NCI-H460 (cell line): Measurements from ENCODE around the gene ATG10. TPM values are rescaled to one million over a fixed set of nuclear protein-coding genes. Genes with fewer than 3 reads are reported as not detected.
"Not testable (repeated sequence)": the region's sequence is repeated elsewhere in the genome, so short reads cannot be mapped to it uniquely, and the experiment has no call there.

Source experiments
- DNase-seq: peaks from one replicate; pipeline ENCODE4 v3.0.0-alpha.2; 2016; ENCODE audit warnings: low read depth; ENCODE audit errors: extremely low read depth
- total RNA-seq: library from RNA; depleted of rRNA; stranded (reverse); fragments of >200 nt; shearing (Covaris generic); gene quantifications from 2 replicates; pipeline ENCODE4 v1.2.3, GENCODE V29; 2014

ATG10 gene
- total RNA-seq, 1 experiment from 2014 or later, result 9.0 TPM

DNA sequence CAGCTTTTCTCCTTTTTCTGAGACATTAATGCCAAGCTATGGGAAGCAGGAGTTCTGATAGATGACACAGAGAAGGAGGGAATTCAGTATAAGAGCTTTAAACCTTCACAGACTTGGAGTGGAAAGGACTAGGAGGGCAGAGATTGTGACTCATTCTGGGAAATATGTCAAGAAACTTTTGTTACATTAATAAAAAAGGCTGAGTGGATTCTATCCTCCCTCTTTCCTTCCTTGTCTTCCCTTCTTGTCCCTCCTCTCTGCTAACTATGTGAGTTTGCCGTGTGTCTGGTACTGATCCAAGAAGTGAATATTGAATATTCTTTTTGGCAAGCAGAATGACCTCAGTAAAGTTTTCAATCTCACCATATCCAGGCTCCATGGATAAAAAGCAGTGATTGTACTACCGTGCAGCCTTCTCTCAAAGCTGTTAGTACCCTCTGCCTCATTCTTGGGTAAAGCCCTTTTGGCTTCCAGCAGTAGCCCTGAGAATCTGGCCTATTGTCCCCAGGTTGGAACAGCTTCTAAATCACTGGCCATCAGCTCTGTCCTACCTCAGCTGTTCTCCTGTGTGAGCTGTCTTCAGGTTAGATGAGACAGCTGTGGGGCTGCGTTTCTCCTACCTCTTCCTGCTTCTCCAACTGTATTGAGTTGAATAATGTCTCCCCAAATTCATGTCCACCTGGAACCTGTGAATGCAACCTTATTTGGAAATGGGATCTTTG is 73.9 kb downstream of the ATG10 start:
- no peak for DNase-seq

DNA sequence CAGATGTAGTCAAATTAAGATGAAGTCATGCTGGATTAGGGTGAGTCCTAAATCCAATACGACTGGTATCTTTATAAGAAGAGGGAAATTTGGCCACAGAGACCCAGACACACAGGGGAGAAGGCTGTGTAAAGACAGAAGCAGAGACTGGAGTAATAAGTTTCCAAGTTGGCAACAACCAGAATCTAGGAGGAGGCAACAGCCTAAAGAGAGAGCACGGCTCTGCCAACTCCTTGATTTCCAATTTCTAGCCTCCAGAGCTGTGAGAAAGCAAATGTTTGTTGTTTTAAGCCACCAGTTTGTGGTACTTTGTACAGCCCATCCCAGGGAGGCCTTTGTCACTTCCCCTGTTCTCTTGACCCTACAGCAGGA is 74.4 kb downstream of the ATG10 start:
- no peak for DNase-seq

DNA sequence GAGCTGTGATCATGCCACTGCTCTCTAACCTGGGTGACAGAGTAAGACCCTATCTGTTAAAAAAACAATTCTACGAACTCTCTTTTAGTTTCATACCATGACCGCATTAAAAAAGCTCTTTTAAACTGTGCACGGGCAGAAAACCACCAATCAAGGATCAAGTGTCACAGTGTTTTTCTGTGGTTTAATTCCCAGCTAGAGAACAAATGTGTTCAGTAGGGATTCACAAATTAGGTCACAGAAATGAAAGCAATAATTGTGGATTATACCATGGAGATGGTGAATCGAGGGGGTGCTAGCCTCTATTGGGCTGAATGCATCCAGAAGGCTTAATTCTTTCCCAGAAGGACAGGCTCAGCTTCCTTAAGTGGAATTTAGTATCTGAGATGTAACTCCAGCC is 79.1 kb downstream of the ATG10 start:
- DNase-seq, result no peak

DNA sequence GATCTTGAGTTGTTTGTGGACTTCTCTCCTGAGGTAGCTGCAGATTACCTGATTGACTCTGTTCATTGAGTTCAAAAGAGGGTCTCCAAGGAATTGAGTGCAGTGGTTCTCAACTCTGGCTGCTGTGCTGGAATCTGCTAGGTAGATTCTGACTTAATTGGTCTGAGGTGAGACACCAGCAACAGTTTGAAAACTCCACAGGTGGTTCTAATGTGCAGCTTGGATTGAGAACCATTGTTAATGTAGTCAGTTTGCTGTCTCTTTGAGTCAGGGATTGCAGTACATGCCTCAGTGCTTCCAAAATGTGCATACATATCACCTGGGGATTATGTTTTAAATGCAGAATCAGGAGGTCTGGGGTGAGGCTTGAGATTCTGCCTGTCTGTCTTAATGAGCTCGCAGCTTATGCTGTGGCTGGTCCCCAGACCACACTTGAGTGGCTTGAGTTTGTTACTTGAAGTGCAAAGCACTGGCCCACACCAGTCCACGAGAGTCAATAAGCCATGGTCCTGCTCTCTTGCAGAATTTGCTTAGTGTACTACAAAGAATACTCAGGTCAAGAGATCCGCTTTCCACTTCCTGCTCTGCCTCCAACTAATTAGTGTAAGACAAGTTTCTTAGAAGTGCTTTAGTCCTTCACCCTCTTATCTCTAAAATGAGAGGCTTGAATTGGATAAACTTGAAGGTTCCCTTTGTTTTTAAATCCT is 82.3 kb downstream of the ATG10 start:
- DNase-seq, result no peak

DNA sequence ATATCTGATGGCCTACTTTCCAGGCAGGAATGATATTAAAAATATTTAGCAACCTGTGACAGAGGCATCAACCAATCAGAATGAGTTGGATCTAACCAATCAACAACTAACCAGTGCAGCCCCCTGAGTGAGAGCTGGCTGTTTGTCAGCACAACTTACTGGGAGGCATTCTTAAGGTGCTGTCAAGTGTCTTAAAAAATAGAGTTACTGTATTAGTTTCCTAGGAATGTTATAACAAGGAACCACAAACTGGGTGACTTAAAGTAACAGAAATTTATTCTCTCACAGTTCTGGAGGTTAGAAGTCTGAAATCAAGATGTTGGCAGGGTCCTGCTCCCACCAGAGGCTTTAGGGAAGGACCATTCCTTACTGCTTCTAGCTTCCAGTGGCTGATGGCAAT is 85.2 kb downstream of the ATG10 start:
- no peak for DNase-seq

DNA sequence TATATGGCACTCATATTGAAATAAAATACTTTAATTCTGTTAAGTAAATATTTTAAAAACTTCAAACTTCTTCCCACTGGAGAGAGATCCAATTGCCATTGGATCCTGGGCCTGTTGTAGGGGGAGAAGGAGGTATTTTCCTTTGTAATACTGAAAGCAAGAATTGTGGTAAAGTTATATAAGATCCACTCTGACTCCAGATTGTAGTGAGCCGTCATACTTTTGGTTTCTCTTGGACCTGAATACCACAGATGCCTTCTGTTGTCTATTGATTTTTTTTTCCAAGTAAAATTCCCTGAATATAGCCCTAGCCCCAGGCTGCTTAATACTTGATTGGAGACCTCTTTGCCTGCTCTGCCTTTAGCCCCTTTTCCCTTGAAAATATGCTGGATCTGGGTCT is 86.9 kb downstream of the ATG10 start:
- DNase-seq, result no peak

DNA sequence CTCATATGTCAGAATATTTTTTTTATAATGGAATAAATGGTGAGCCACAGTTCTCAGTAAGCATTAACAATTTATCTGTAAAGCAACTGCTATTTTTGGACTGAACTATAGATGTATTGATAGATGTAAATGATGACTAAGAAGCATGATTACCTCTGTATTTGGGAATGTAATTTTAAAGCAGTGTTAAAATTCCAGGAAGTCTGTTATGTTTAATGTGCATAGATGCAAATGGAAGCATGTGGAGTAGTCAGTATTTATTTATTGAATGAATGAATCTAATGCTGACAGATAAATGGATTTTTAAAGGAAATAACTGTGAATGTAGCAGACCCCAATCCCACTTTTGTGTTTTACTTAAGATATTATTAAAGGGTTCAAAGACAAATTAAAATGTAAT is 95.0 kb downstream of the ATG10 start:
- DNase-seq, result no peak

DNA sequence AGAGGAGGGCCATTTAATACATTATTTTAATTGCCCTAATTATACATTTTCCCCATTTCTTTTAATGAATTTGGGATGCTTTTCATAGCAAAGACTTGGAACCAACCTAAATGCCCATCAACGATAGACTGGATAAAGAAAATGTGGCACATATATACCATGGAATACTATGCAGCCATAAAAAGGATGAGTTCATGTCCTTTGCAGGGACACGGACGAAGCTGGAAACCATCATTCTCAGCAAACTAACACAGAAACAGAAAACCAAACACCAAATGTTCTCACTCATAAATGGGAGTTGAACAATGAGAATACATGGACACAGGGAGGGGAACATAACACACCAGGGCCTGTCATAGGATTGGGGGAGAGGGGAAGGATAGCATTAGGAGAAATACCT is 96.2 kb downstream of the ATG10 start:
- DNase-seq, result not testable (repeated sequence)

DNA sequence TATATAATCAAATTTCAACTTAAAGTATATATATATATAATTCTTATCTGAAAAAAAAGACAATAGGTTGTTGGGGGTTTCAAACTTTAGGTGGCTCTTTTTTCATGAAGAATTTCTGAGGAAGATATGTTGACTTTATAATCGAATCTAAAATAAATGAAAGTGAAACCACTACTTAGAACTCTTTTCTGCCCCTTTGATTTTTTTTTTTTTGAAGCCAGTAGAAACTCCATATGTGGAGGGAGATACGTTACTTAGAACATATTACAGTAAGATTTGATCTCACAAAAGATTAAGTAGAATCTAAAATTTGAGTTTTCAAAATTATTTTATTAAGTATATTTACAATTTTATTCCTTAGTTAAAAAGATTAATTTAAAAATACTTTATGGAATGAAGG is 96.9 kb downstream of the ATG10 start:
- no peak for DNase-seq

DNA sequence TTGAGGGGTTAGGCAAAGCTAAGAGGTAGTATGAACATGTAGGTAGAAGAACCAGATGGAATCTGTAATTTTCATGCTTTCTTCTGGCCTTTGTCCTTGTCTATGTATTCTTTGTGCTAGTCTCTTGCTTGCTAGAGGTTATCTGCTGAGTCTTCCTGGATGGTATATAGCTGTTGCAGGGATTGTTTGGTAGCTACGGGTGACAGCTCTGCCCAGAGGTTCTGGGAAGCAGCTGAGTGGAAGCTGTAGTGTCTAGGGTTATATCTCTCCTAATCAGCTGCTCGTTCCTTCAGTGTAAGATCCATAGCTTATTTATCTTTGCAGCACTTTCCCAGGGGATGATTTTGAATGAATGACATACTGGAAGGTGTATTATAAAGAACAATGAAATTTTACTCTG is 100.3 kb downstream of the ATG10 start:
- no peak for DNase-seq

DNA sequence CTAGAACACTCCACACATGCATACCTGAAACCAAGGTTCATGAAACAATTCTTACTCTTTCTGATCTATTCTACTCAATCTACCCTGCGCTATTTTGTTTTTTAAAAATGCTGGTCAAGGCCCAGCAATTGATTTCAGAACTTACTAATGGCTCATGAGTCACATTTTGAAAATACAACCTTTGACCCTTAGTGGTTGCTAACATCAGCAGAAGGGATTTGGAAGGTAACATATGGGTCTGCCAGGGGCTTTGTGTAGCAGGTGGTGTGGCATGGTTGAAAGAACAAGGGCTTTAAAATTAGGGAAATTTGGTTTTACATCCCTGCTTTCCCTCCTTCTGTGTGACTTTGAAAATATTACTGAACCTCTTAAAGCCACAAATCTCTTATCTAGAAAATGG is 101.4 kb downstream of the ATG10 start:
- no peak for DNase-seq

DNA sequence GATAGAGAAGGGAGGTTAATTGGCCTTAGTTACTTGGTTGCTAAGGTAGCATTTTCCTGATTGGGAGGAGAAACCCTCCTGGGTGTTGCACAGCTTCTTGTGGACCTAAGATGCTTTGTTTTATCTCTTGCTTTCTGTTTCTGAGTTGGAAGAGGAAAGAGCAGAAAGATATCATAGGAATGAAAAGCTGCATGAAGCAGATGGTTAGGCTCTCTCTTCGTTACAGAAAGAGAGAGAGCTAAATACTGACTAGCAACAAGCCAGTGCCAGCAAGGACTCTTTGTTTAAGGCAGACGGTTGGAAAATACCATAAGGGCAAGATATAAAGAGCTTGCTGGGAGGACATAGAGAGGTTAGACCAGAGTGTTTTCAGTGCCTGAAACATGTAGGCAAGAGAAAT is 103.1 kb downstream of the ATG10 start:
- no peak for DNase-seq

DNA sequence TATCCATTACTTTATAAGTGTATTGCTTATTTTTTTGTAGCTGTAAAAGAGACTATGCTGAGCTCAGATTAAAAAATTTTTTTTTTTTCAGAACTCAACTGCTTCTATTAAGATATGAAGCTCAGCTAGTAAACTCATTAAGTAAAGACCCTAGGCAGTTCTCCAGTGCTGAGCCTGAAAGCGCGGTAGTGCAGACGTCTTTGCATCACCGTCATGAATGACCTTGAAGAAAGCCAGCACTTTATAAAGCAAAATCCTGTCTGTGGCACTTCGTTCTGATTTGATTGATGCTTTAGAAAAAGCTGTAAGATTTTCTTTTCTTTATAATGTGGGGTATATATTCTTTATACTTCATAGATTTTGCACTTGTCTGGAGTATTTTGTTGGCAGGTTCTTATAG is 105.7 kb downstream of the ATG10 start:
- no peak for DNase-seq

DNA sequence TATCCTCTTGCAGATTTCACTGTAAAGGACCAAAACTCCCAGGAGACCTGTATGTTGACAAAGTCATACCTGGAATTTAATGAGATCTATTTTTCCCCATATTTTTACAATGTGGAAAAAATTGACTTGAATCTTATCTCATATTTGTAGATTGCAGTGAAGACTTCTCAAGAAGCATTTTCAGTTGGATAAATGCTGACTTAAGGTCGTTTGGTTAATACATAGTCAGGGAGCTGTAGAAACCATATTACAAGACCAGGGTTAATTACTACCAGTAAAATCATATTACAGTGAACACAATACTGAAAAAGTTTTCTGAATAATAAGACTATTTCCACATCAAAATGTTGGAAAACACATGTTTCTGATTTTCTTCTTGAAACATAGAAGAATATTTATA is 119.8 kb downstream of the ATG10 start:
- DNase-seq, result no peak

DNA sequence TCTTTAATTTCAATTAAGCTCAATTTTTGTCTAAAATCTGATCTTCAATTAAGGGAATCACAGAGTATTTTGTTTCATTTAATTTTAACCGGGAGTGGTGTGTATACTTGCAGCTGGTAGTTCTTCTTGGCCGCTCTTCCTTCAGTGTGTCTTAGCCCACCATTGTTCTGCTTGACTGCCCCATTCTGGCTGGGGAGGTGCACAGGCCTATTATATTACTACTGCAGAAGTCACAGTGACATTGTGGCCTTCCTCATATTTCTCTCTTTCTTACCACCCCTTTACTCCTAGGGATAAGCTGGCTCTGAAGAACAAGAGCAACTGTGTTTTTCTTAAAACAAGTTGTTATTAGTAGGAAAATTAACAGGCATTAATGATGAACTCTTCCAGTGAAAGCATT is 123.7 kb downstream of the ATG10 start:
- DNase-seq, result no peak

DNA sequence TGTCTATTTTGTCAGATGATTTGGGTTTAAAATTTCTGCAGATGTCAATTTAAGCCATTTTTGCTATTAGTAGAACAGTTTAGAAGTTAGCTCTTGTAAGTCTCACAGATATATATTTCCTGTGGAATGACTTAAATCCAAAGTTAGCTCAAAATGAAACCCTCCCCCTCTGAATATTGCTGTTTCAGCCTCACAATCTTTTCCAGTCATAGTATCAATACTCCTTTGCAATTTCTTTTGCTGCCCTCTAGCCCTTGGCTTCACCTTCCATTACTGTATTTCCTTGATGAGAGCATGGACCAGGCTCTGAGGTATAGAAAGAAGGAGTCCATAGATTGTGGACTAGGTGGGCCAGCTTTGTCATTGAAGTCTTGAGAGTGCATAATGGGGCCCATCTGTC is 124.4 kb downstream of the ATG10 start:
- no peak for DNase-seq

DNA sequence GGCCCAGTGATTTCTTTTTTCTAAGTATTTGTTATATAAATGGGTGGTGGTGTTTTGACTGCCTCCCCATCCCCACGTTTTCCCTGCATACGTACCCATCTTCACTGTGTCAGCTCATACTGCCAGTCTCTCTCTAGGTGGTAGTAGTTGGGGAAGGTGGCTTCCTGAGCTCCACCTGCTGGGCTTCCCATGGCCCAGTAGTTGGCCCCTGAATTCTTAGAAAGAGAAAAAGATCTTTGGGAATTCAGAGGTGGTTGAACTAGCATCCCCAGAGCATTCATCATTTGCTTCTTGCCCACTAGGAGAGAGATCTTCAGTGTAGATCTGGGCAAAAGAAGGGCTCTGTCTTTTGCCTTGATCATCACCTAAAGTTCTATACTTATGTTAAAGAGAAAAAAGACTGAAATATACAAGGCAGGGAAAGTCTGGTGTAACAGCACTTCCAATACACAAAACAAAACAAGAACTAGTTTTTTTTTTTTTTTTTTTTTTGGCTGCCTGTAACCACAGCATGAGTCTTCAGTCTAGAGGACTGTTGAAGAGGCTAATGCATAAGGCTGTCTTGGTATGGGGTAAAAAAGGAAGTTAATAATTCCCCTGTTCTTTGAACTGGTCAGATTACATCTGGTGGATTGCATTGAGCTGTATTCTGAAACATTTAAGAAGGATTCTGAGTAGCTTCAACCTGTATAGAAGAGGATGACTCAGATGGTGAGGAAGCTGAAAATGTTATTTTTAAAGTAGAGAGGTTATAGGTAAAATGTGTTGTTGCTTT is 128.7 kb downstream of the ATG10 start:
- DNase-seq, result no peak

DNA sequence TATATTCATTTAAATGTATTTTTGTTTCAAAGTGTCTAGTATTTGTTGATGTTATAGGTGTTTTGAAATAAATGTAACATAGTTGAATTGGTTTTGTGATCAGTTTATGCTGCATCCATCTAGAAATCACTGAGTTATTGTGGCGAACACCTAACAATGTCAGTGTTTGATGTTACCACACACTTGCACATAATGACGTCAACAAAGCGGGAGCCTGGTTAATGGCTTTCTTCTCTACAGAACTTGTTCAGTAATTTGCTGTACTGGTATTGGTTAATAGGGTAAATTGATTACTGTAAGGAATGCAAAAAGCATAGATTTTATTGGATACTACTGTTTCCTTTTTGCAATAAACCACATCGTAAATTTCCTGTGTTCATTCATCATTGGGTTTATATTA is 133.0 kb downstream of the ATG10 start:
- DNase-seq, result no peak

DNA sequence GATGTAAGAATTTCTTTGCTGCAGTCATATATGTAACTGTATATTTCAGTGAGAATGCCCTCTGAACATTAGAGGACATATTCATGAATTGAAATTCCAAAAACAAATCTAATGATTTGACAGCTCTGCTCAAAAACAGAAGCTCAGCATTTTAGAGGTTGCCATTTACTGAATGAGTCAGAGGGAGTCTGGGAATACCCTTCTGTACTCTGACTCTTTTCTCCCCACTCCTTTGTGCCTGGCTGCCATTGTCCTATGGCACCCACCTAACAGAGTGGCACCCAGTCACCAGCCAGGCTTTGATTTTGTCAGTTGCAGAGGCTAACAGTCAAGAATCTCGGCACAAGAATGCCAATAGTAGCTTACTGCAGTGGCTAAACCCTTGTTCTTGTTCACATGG is 133.6 kb downstream of the ATG10 start:
- no peak for DNase-seq

DNA sequence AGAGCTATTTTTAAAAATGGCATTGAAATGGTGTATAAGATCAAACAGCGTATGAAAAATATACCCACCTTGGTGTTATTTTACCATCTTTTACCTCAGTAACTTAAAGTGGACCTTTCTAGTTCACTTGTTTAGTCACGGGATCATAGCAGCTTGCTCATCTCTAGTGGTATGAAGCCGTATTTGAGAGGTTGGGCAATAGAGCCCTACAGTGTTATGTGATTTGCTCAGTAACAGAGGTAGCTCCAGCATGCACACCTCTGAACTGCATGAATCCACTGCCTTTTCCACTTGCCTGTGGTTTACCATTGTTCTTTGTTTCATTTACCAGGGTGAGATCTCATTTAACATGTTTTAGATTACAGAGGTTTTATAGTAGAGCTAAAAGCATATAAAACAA is 134.4 kb downstream of the ATG10 start:
- DNase-seq, result no peak

DNA sequence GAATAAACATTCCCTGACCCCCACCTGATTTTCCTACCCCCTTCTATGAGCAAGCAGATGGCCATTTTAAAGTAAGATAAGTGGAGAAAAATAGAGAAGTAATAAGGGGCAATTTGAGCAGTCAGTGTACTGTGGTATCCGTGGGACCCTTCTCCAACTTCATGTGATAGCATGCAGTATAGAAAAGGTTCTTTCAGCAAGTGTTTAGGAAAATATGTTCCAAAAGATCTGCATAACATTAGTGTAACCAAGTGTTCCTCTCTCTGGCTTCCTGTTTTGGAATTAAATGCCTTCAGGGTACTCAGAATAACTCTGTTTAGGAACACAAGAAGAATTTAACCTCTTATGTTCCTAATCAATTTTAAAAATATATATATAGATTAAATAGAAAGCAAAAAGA is 134.9 kb downstream of the ATG10 start:
- DNase-seq, result no peak

DNA sequence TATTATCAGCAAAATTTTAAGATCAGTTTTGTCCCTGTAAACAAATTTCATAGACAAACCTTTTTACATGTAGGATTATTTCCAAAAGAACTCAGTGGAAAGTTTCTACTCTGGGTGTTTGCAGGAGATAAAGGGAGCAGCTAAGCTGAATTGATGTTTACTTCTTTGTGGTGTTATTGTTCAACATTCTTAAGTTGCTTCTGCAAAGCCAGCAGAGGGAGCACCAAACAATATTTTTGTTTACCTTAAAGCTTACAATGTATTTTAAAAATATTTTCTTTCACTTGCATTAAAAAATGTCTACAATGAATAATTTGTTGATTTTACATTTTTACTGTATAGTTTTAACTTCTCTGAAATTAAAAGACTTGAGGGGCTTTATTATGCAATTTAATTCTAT is 135.4 kb downstream of the ATG10 start:
- DNase-seq, result peak; percentile 5
